Measurements from ENCODE around the gene TP53.

Gene TP53

DNA sequence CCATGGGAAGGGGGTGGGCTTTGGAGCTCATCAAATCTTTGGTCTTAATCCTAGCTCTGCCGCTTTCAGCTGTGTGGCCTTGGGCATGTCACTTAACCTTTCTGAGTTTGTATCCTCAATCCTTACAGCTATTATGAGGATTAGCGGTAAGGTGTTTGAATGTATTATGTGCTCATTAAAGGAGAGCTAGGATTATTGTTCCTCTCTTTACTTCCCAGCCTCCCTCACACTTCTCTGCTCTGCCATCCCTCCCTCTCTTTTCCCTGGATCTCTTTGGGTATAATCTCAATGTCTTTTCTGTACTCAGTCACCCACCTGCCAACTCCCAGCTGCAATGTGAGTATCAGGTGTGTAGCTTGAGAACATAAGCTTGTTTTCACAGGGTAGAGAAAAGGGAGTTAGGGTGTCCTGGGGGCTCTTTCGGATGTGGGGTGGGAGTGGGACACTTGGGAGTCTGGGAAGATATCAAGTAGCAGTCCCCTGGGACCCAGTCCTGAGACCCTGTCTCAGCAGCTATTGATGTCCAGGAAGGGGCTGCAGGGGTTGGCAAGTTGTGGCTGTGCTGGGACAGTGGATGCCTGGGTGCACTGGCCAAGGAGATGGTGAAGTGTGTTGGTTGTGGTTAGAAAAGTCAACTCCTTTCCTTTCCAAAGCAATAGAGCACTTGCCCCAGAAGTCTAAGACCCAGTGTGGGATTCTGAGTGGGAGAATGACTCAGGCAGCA, 19.5 kb upstream of the TP53 start:
- no peak for DNase-seq

DNA sequence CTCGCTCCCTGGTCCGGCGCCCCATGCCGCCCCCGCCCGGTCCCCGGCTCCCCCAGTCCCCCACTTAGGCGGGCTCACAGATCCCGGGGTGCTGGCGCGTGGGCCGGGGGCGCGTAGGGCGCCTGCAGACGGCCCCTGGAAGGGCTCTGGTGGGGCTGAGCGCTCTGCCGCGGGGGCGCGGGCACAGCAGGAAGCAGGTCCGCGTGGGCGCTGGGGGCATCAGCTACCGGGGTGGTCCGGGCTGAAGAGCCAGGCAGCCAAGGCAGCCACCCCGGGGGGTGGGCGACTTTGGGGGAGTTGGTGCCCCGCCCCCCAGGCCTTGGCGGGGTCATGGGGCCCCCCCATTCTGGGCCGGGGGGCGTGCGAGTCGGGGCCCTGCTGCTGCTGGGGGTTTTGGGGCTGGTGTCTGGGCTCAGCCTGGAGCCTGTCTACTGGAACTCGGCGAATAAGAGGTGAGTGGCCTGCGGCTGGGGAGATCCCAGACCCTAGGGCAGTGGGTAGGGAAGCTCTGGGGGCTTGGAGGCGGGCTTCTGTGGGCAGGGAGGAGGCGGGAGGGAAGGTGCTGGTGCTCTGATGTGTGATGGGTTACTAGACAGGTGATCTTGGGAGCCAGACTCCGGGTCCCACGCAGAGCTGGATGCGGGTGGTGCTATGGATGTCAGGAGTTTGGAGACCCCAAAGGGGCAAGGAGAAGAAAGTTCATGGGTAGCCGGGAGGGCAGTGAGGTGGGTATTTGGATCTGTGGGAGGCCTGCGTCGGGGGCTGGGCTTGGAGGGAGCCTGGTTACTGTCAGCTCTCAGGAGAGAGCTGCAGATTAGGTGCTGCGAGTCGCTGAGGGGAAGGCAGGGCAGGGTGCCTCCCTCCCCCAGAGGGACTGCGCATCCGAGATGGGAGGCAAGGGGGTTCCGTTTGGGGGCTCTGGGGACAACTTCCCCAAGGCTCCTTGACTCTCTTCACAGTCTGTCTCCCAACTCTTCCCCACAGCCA, 18.3 kb upstream of the TP53 start:
- peak in 1 of 3 experiments; percentile 10 for DNase-seq

DNA sequence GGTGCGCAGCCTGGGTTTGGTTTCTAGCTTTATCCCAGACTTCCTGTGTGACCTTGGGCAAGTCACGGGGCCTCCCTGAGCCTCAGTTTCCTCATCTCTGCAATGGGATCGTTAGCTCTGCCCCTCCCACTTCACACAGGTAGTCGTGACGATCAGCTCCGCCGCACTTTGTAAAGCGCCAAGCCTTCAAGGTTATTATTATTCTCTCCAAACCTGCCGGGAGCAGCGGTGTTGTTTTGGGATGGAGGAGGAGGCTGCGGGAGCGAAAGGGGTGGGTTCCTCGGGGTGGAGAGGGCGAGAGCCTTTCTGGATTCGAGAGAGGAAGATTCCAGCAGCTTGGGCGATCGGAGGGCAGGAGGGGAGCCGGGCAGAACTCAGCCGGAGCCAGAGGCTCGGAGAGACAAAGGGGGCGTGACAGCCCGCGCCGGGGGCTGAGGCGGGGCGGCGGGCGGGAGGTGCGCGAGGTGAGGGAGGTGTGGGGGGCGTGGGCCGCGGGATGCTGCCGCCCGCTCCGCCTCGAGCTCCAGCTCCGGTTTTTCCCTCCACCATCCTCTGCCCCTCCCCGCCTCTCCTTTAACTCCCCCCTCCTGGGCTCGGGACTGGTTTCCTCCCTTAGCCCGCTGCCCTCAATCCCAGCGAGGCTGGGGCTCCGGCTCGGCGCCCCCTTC, 17.4 kb upstream of the TP53 start, which contains the start of gene EFNB3:
Gene EFNB3 (plus strand): TSS at position 602 of the 668 bp plus-strand sequence. CDS start 397 bp downstream, outside the sequence.
- peak; percentile 50 to 77 (median 67) for DNase-seq

DNA sequence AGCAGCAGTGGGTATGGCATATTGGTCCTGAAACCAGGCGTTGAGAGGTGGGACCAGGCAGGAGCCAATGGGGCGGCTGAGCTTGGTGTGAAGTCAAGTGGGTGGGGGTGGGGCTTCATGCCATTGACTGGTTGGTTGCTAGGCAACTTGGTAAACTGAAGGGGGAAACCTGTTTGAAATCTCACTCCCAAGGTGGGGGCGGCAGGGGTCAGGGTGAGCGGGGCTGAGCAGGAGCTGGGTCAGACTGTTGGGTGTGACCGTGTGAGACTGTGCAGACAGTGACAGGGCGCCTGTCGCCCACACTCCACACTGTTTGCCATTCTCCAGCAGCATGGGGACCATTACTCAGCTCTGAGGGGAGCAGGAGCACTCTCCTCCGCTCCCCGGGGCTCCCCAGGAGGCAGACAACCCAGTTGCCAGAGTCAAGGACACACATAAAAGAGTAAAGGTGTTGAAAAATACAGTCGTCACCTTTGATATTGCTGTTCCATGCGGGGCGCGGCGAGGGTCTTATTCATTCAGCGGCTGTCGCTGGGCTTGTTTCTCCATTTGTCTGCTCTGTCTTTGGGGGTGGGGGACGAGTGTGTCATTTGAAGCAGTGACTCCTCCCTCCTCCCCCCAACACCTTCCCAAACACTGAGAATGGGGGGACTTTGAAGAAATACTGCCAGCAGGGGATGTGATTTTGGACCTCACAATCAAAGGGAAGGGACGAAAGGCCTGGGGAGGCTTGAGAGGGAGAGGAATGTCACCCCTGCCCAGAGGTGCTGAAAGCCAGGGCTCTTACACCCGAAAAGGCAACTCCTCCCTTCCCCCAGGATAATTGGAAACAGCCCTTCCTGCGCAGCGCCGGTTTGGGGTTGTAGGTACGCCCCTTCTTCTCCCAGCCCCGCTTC, 16.5 kb upstream of the TP53 start:
- peak; percentile 62 to 89 (median 71) for DNase-seq

DNA sequence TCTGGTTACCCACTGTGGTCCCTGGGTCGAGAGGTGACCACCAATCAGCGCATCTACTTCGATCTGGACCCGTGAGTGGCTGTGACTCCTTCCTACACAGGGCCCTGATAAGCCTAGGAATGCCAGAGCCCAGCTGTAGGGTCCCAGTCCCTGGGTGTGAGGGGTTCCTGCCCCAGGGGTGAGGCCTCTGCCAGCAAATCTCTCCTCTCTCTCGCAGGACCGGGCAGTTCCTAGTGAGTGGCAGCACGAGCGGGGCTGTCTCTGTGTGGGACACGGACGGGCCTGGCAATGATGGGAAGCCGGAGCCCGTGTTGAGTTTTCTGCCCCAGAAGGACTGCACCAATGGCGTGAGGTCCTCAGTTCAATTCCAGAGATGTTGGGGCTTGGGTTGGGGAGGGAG, 15.5 kb upstream of the TP53 start:
- no peak for DNase-seq

DNA sequence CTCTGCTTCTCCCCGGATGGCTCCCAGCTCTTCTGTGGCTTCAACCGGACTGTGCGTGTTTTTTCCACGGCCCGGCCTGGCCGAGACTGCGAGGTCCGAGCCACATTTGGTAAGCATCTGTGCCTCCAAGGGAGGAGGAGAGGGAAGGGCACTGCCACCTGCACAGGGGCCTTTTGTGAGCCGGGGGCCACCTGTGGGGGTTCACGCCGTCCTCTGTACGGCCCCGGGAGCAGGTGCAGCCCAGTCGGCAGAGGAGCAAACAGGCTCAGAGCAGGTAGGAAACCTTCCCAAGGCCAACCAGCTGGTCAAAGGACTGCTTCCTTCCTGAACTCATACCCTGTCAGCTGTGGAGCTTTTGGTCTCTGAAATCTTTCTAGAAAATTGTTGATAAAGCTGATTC, 14.4 kb upstream of the TP53 start:
- DNase-seq, result no peak

DNA sequence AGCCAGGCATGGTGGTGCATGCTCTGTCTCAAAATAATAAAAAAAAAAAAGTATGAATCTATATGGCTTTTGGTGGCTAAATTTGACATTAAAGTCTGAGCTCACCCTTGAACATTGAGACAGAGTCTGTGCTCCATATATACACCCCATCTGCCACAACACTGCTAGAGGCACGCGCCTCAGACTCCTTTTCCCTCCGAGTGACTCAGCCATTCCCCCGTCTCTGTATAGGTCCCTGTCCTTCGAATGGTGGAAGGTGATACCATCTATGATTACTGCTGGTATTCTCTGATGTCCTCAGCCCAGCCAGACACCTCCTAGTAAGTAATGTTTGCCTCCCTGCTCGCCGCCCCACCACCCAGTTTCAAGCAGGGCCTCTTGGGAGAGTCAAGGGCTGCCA, 13.2 kb upstream of the TP53 start:
- no peak for DNase-seq

DNA sequence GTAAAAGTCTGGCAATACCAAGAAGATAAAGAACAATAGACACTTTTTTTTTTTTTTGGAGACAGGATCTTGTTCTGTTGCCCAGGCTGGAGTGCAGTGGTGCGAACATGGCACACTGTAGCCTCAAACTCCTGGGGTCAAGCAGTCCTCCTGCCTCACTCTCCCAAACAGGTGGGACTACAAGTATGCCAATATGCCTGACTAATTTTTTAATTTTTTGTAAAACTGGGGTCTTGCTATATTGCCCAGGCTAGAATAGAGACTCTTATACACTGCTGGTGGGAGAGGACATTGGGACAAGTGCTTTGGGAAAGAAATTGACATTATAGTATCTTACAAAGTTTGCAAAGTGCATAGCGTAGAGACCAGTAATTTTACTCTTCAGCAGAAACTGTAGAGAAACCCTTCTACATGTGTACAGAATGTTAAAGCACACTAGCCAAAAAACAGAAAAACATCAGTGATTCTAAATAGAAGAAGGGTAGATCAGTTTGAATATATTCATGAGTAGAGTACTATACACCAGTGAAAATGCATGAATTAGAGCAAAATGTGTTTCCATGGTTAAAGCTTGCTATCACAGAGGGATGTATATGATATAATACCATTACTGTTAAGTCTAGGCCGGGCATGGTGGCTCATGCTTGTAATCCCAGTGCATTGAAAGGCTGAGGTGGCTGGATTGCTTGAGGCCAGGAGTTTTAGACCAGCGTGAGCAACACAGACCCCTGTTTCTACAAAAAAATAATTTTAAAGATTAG, 10.7 kb upstream of the TP53 start:
- DNase-seq, result no peak

DNA sequence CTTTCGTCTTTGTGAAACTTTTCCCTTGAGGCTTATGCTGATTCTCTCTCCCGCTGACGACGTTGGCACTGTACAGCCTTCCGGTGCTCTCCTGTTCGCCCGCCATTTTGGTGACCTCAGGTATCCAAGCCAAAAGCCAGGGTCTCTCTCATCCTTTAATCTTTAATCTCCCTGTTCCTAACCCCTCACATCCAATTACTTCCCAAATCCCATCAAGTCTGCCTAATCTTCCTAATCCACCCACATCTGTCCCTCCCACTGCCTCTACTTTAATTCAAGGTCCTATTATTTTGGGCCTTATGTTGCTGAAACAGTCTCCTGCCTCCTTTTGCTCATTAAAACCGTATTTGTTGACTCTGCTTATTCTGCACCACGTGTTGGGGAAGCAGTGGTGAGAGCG, 8.3 kb upstream of the TP53 start:
- no peak for DNase-seq

DNA sequence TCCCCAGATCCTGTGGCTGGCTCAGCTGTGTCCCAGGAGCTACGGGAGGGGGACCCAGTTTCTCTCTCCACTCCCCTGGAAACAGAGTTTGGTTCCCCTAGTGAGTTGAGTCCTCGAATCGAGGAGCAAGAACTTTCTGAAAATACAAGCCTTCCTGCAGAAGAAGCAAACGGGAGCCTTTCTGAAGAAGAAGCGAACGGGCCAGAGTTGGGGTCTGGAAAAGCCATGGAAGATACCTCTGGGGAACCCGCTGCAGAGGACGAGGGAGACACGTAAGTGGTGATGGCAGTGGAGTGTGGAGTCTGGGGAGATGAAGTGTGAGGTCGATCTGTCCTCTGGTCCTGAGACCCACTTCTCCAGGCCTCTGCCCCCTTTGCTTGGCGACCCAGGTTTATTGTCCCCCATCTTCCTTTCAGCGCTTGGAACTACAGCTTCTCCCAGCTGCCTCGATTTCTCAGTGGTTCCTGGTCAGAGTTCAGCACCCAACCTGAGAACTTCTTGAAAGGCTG, 1.6 kb upstream of the TP53 start:
- DNase-seq, result no peak

DNA sequence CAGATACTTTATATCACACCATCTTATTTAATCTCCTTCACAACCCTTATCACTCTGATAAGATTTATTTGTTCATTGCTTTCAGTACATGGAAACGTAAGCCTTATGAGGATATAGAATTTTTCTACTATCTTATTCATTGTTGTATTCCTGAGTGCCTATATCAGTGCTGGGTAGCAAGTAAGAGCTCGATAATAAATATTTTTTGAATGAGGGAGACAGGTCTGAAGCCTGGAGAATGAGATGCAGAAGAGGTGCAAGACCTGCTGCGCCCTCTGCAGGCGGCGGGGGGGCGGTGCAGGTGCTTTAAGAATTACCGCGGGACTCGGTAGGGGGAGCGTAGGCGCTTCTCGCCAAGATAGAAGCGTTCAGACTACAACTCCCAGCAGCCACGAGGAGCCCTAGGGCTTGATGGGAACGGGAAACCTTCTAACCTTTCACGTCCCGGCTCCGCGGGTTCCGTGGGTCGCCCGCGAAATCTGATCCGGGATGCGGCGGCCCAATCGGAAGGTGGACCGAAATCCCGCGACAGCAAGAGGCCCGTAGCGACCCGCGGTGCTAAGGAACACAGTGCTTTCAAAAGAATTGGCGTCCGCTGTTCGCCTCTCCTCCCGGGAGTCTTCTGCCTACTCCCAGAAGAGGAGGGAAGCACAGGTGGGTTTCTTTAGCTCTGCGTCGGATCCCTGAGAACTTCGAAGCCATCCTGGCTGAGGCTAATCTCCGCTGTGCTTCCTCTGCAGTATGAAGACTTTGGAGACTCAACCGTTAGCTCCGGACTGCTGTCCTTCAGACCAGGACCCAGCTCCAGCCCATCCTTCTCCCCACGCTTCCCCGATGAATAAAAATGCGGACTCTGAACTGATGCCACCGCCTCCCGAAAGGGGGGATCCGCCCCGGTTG, 868 bp upstream of the TP53 start, which contains the start of gene WRAP53:
Gene WRAP53 (plus strand): TSS at position 570 of the 900 bp plus-strand sequence. CDS start 172 bp downstream, at position 742.
- DNase-seq, result peak; percentile 87 to 96 (median 93)

DNA sequence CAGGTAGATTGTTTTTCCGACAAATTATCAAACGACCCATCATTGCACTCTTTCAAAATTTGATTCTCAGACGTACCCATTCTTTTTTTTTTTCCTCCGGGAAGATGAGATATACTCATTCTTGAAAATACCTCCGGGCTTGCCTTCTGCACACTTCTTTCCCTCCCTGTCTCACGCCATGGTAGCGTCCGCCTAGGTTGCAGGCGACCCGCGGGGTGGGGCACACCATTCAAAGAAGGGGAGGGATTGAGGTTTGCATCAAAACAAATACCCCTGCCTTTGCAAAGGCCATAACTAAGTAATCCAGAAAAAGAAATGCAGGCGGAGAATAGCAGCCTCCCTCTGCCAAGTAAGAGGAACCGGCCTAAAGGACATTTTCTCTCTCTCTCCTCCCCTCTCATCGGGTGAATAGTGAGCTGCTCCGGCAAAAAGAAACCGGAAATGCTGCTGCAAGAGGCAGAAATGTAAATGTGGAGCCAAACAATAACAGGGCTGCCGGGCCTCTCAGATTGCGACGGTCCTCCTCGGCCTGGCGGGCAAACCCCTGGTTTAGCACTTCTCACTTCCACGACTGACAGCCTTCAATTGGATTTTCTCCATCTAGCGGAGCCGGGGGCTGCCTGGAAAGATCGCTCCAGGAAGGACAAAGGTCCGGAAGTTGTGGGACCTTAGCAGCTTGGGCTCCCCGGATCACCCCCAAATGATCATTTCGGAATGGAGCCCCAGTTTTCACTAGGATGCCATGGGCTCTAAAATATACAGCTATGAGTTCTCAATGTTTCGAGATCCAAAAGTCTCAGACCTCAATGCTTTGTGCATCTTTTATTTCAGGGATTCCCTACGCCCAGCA, 843 bp downstream of the TP53 start:
- peak; percentile 77 to 96 (median 90) for DNase-seq

DNA sequence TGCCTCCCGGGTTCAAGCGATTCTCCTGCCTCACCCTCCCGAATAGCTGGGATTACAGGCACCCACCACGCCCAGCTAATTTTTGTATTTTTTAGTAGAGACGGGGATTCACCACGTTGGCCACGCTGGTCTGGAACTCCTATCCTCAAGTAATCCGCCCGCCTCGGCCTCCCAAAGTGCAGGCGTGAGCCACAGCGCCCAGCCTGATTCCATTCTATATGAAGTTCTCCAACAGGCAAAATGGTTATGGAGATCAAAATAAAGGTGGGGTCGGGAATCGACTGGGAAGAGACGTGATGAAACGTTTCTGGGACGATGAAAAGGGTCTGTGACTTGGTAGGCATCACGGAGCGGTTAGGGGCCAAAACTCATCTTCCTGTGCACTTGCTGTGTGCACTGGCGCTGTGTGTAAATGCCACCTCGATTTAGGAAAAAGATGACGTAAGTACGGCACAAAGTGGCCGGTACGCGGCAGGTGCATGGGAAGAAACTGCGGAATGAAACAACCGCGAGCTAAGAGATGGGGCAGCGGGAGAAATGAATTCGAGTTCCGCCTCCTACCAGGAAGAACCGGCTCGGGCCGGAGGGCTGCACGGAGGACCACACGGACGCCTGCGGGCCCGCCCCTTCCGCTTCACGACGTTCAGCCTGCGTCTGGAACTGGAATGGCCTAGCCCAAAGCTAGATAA, 1.6 kb downstream of the TP53 start:
- peak; percentile 83 to 96 (median 90) for DNase-seq

DNA sequence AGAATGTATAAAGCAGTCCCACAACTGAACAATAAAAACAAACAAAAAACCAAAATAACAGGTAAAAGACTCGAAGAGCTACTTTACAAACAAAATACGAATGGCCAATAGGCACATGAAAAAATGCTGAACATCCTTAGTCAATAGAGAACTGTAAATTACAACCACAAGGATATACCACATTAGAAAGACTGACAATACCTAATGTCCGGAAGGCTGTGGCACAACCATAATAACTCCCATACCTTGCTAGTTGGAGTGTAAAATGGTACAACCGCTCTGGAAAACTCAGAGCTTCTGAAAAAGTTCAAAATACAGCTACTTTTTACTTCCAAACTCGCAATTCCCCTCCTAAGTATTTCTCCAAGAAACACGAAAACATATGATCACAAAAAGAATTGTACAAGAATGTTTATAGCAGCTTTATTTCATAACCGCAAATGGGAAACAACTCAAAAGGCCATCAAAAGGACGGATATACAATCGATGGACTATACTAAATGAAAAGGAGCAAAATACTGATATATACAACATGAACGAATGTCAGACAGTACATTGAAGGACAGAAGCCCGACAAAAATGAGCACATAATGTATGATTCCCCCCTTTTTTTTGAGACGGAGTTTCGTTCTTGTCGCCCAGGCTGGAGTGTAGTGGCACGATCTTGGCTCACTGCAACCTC, 2.3 kb downstream of the TP53 start:
- DNase-seq, result peak in 1 of 3 experiments; percentile 37

DNA sequence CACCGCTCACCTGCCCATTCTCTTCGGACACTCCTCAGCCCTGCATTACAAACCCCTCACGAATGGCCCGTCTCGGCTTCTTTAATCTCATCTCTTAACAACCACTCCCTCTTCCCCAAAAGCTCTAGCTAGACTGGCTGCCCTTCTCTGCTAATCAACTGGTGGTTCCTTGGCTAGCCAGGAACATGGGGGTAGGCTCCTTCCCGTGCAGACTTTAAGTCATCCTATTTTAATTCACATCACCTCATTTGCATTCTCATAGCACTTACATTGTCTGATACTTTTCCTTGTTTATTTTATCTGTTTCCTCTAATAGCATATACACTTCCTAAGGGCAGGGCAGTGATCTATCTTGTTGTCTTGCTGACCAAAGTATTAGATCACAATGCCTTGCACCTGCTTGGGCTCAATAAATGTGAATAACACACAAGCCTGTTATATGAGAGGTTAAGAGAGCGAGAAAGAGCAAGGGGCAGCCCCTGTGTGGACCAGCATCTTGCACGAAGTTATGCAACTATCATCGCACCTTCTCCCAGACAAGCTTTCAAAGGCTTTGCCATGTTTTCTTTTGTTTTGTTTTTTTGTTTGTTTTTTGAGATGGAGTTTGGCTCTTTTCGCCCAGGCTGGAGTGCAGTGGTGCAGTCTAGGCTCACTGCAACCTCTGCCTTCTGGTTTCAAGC, 9.8 kb downstream of the TP53 start:
- no peak for DNase-seq

DNA sequence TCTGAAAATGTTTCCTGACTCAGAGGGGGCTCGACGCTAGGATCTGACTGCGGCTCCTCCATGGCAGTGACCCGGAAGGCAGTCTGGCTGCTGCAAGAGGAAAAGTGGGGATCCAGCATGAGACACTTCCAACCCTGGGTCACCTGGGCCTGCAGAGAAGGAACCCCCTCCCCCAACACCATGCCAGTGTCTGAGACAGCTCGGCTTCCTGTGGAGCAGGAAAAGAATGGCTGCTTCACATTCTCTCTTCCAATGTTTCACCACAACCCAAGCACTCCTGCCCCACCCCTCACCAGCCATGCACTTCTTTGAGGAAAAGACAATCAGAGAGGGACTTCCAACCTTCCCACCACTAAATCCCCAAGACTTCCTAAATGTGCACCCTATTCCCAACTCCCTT, 10.8 kb downstream of the TP53 start:
- DNase-seq, result no peak

DNA sequence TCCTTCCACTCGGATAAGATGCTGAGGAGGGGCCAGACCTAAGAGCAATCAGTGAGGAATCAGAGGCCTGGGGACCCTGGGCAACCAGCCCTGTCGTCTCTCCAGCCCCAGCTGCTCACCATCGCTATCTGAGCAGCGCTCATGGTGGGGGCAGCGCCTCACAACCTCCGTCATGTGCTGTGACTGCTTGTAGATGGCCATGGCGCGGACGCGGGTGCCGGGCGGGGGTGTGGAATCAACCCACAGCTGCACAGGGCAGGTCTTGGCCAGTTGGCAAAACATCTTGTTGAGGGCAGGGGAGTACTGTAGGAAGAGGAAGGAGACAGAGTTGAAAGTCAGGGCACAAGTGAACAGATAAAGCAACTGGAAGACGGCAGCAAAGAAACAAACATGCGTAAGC, 12.4 kb downstream of the TP53 start:
- no peak for DNase-seq
